Keratinocyte (primary cell): ENCODE data around the gene LAMA2. TPM values are rescaled to one million over a fixed set of nuclear protein-coding genes. Genes with fewer than 3 reads are reported as not detected.

ENCODE experiments used
- DNase-seq: peaks from one replicate; pipeline ENCODE4 v3.0.0-alpha.2; 2011; ENCODE audit warnings: low read depth, missing footprints, low spot score
- FAIRE-seq: peaks from 2 replicates; lab custom pipeline; 2011; peaks lifted over from hg19 to GRCh38; lab: Jason Lieb, UNC
- H2AFZ ChIP-seq: 2 replicates; pipeline ENCODE4 v1.6.0; 2012; ENCODE audit warnings: low read length, control low read depth, inconsistent platforms; ENCODE audit not compliant: control insufficient read depth
- H3K27ac ChIP-seq: 2 replicates; pipeline ENCODE4 v1.5.1; 2011; ENCODE audit warnings: low read length; ENCODE audit not compliant: control insufficient read depth, insufficient read depth
- H3K27me3 ChIP-seq: 3 replicates; pipeline ENCODE4 v1.6.0; 2011; ENCODE audit warnings: low read length; ENCODE audit not compliant: control insufficient read depth, insufficient read depth; ENCODE audit errors: extremely low read depth
- H3K36me3 ChIP-seq, 2 experiments: 2 replicates in 1 of 2; 3 replicates in 1 of 2; pipeline ENCODE4 v1.5.1; 2011; ENCODE audit warnings: low read length in 2 of 2, mild to moderate bottlenecking in 1 of 2; ENCODE audit not compliant: control insufficient read depth in 2 of 2, insufficient read depth in 2 of 2; ENCODE audit errors: extremely low read depth in 1 of 2
- H3K4me1 ChIP-seq: 3 replicates; pipeline ENCODE4 v1.5.1; 2011; ENCODE audit warnings: low read length; ENCODE audit not compliant: control insufficient read depth, insufficient read depth; ENCODE audit errors: extremely low read depth
- H3K4me2 ChIP-seq: 3 replicates; pipeline ENCODE4 v1.6.0; 2011; ENCODE audit warnings: low read depth, low read length; ENCODE audit not compliant: control insufficient read depth, insufficient read depth; ENCODE audit errors: extremely low read depth
- H3K4me3 ChIP-seq, 3 experiments: fragments of 200-600 bp in 1 of 3; sonication (generic) in 1 of 3; 2 replicates in 2 of 3; 3 replicates in 1 of 3; pipeline ENCODE4 v1.5.1; 2011 to 2016; ENCODE audit warnings: low read length in 3 of 3, mild to moderate bottlenecking in 3 of 3, control low read depth in 2 of 3, inconsistent platforms in 1 of 3, low read depth in 1 of 3, mixed read lengths in 1 of 3, mixed run types in 1 of 3, moderate library complexity in 1 of 3; ENCODE audit not compliant: control insufficient read depth in 2 of 3, insufficient read depth in 2 of 3; ENCODE audit errors: extremely low read depth in 1 of 3
- H3K79me2 ChIP-seq: 2 replicates; pipeline ENCODE4 v1.6.0; 2012; ENCODE audit warnings: low read length; ENCODE audit not compliant: control insufficient read depth, insufficient read depth
- H3K9ac ChIP-seq: 3 replicates; pipeline ENCODE4 v1.6.0; 2011; ENCODE audit warnings: low read length; ENCODE audit not compliant: control insufficient read depth, insufficient read depth; ENCODE audit errors: extremely low read depth
- H3K9me1 ChIP-seq: 3 replicates; pipeline ENCODE4 v1.6.0; 2011; ENCODE audit warnings: low read length; ENCODE audit not compliant: control insufficient read depth, insufficient read depth; ENCODE audit errors: extremely low read depth
- H3K9me3 ChIP-seq: 2 replicates; pipeline ENCODE4 v1.5.1; 2012; ENCODE audit warnings: low read depth, low read length; ENCODE audit not compliant: control insufficient read depth
- H4K20me1 ChIP-seq: 3 replicates; pipeline ENCODE4 v1.6.0; 2011; ENCODE audit warnings: low read length; ENCODE audit not compliant: control insufficient read depth, insufficient read depth; ENCODE audit errors: extremely low read depth
- EZH2 ChIP-seq: IDR thresholded peaks from one replicate; pipeline ENCODE4 v1.6.1; 2012; ENCODE audit warnings: inconsistent platforms, mild to moderate bottlenecking, low read length, moderate library complexity
- dilution Hi-C: fragments of 300-500 bp; cut with MboI; formaldehyde crosslinking; loops from one replicate; pipeline ENCODE4 v1.7.0; 2020; ENCODE audit warnings: low sequenced_read_pairs; ENCODE audit not compliant: extremely low pct_ligation_motif_present
- polyA plus RNA-seq, 5 experiments: library from polyadenylated mRNA; depleted of rRNA in 3 of 5; stranded (reverse) in 3 of 5; stranded (forward) in 1 of 5; unstranded in 1 of 5; fragments of >200 nt; gene quantifications; 1 replicate in 1 of 5; 2 replicates in 3 of 5; 3 replicates in 1 of 5; pipeline versions ENCODE4 v1.2.1 to v1.2.3, GENCODE V29; 2011 to 2012; ENCODE audit warnings: missing spikeins in 2 of 5, low read depth in 1 of 5, low replicate concordance in 1 of 5
- TF ChIP-seq, protein P1 (sequence below), 3 experiments: IDR thresholded peaks in 1 of 3; conservative IDR thresholded peaks in 1 of 3; optimal IDR thresholded peaks in 1 of 3; 2 replicates in 2 of 3; 3 replicates in 1 of 3; pipeline versions ENCODE3 to v1.5.1; 2011; ENCODE audit warnings: low read length in 3 of 3, mild to moderate bottlenecking in 3 of 3, moderate library complexity in 2 of 3, control low read depth in 1 of 3, inconsistent platforms in 1 of 3; ENCODE audit not compliant: insufficient read depth in 2 of 3; ENCODE audit errors: extremely low read depth in 1 of 3

The LAMA2 gene
- polyA plus RNA-seq, 1 donor (not counting 4 experiments of a cell fraction or from before 2014, with no cell fraction given), result 1.4 TPM

GRCh38 chr6:129360682-129360955 lies 477.7 kb downstream of the LAMA2 start:
- Histone ChIP-seq H3K4me3 (no peak overlapping the region), H3K27ac (no peak overlapping the region), H3K36me3 (no peaks in the 10 kb centered on the region), H3K4me2 (no peak overlapping the region), H3K79me2 (no peaks in the 10 kb centered on the region), H3K9me1 (no peaks in the 10 kb centered on the region), H3K27me3 (no peaks in the 10 kb centered on the region), H3K9ac (no peak overlapping the region), H3K9me3 (no peaks in the 10 kb centered on the region), H2AFZ (no peak overlapping the region), H4K20me1 (no peaks in the 10 kb centered on the region), H3K4me1 (no peaks in the 10 kb centered on the region)
- FAIRE-seq (no peak), DNase-seq (no peak)
- dilution Hi-C loops, result no loop called here
- no peak for TF ChIP-seq EZH2
- TF ChIP-seq, protein P1, sequence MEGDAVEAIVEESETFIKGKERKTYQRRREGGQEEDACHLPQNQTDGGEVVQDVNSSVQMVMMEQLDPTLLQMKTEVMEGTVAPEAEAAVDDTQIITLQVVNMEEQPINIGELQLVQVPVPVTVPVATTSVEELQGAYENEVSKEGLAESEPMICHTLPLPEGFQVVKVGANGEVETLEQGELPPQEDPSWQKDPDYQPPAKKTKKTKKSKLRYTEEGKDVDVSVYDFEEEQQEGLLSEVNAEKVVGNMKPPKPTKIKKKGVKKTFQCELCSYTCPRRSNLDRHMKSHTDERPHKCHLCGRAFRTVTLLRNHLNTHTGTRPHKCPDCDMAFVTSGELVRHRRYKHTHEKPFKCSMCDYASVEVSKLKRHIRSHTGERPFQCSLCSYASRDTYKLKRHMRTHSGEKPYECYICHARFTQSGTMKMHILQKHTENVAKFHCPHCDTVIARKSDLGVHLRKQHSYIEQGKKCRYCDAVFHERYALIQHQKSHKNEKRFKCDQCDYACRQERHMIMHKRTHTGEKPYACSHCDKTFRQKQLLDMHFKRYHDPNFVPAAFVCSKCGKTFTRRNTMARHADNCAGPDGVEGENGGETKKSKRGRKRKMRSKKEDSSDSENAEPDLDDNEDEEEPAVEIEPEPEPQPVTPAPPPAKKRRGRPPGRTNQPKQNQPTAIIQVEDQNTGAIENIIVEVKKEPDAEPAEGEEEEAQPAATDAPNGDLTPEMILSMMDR (optimal IDR thresholded peaks at IDR 0.05 in 1 of 3, IDR thresholded peaks at IDR 0.05 in 1 of 3, conservative IDR thresholded peaks at IDR 0.05 in 1 of 3; ENCODE audit: extremely low read depth in 1 of 3, insufficient read depth in 2 of 3, low read length in 3 of 3), result no peak

- DNase-seq (no peak), FAIRE-seq (no peak)
- dilution Hi-C loops, result no loop called here
- no peak for TF ChIP-seq EZH2
- TF ChIP-seq, protein P1 (optimal IDR thresholded peaks at IDR 0.05 in 1 of 3, IDR thresholded peaks at IDR 0.05 in 1 of 3, conservative IDR thresholded peaks at IDR 0.05 in 1 of 3; ENCODE audit: extremely low read depth in 1 of 3, insufficient read depth in 2 of 3, low read length in 3 of 3), result no peak
- Histone ChIP-seq H3K9me3 (no peaks in the 10 kb centered on the region), H3K9ac (no peak overlapping the region), H4K20me1 (no peaks in the 10 kb centered on the region), H3K4me1 (no peaks in the 10 kb centered on the region), H3K9me1 (no peaks in the 10 kb centered on the region), H2AFZ (no peak overlapping the region), H3K79me2 (no peaks in the 10 kb centered on the region), H3K4me3 (no peak overlapping the region), H3K36me3 (no peaks in the 10 kb centered on the region), H3K4me2 (no peak overlapping the region), H3K27me3 (no peaks in the 10 kb centered on the region), H3K27ac (no peak overlapping the region)
These were observed 481.1 kb downstream of the LAMA2 start for GRCh38 chr6:129364037-129364436.
